ENCODE data around the gene COL19A1. TPM values are rescaled to one million over a fixed set of nuclear protein-coding genes. Genes with fewer than 3 reads are reported as not detected.
A peak's percentile ranks its signal among the peaks of the same experiment; 100 is the strongest.
"Not testable (repeated sequence)": the region's sequence is repeated elsewhere in the genome, so short reads cannot be mapped to it uniquely, and the experiment has no call there.

The COL19A1 gene
- total and polyA plus RNA-seq, 5 experiments from 2014 or later, result 0.02 to 2.1 (median 0.95) TPM; not detected in 1

GRCh38 chr6:69953491-69953890 lies 87.1 kb downstream of the COL19A1 start:
- Mint-ChIP-seq H3K27me3 (peaks cover 2 to 15% (median 6%) of the 10 kb centered on the region in 5 donors), H3K36me3 (no peaks in the 10 kb centered on the region), H3K9me3 (no peaks in the 10 kb centered on the region), H3K4me3 (no peak overlapping the region), H3K27ac (no peak overlapping the region), H3K4me1 (no peaks in the 10 kb centered on the region)
- ATAC-seq, result no peak
- POLR2A ChIA-PET, result no interaction called here
- no peak for DNase-seq

- DNase-seq (no peak), ATAC-seq (no peak)
- Mint-ChIP-seq H3K4me3 (no peak overlapping the region), H3K27ac (peak overlapping the region in 1 of 10 donors; percentile 65), H3K9me3 (no peaks in the 10 kb centered on the region), H3K36me3 (no peaks in the 10 kb centered on the region), H3K27me3 (peaks cover 2 to 13% (median 4%) of the 10 kb centered on the region in 5 donors), H3K4me1 (no peaks in the 10 kb centered on the region)
- POLR2A ChIA-PET, result no interaction called here
Measured at GRCh38 chr6:69954733-69955132, 88.4 kb downstream of the COL19A1 start.

DNA sequence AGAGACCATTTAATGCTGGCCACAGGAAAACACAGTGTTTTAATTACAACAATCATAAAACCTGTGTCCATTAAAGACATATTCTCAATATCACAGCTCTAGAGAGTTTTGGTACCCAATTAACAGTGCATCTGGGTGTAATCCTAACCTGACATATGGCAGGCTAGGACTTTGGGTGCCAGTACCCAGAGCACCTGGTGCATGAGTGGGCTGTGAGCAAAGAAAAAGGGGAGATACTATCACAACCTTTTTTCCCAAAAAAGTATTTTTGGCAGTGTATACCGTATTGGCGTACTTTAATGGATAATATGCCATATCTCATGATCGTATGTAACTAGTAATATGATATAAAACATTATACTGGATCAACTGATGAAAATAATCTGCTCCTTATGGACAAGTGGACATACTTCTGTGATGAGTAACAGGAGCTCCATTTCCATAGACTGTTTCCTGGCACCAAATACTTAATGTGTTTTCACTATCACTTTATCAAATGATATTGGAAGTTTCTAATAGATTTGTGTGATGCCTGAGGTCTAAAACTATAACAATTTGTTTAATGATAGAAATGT lies 91.7 kb downstream of the COL19A1 start:
- Mint-ChIP-seq H3K9me3 (no peaks in the 10 kb centered on the region), H3K4me1 (no peaks in the 10 kb centered on the region), H3K27ac (no peak overlapping the region), H3K36me3 (no peaks in the 10 kb centered on the region), H3K4me3 (no peak overlapping the region), H3K27me3 (peaks cover 2 to 13% (median 4%) of the 10 kb centered on the region in 5 donors)
- ATAC-seq (no peak), DNase-seq (no peak)
- POLR2A ChIA-PET, result no interaction called here

DNA sequence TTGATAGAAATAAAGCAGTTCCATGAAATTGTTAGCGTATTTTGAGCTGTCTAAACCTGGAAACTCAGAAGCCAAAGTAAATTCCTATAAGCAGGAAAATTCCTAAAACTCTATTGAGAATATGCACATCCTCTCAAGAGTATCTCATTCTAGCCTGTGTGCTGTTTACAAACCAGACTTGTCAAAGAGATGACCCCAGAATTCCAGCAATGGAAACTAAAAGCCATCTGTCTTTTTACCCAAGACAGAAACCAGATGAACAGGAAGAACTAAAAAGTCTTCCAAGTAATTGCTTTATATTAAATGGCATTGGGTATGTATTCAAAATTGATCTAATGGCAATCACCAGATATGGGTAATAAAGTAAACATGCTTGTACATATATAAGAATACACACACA lies 92.6 kb downstream of the COL19A1 start:
- H3K27ac Mint-ChIP-seq, result no peak overlapping the region
- H3K4me3 Mint-ChIP-seq, result no peak overlapping the region
- ATAC-seq, result no peak
- POLR2A ChIA-PET, result no interaction called here
- no peaks in the 10 kb centered on the region for H3K4me1 Mint-ChIP-seq
- no peak for DNase-seq
- no peaks in the 10 kb centered on the region for H3K36me3 Mint-ChIP-seq
- no peaks in the 10 kb centered on the region for H3K9me3 Mint-ChIP-seq
- peaks cover 2 to 10% (median 5%) of the 10 kb centered on the region in 5 donors for H3K27me3 Mint-ChIP-seq

GRCh38 chr6:69965974-69966373 lies 99.6 kb downstream of the COL19A1 start:
- H3K27ac Mint-ChIP-seq, H3K4me1 Mint-ChIP-seq, H3K27me3 Mint-ChIP-seq, H3K36me3 Mint-ChIP-seq, ATAC-seq, H3K4me3 Mint-ChIP-seq, POLR2A ChIA-PET, DNase-seq, H3K9me3 Mint-ChIP-seq: not testable (repeated sequence)

GRCh38 chr6:69973138-69973537 lies 106.8 kb downstream of the COL19A1 start:
- ATAC-seq, result no peak
- peaks cover 1 to 40% (median 10%) of the 10 kb centered on the region in 5 donors for H3K27me3 Mint-ChIP-seq
- DNase-seq, result no peak
- no peaks in the 10 kb centered on the region for H3K36me3 Mint-ChIP-seq
- no peak overlapping the region for H3K4me3 Mint-ChIP-seq
- POLR2A ChIA-PET, result no interaction called here
- H3K4me1 Mint-ChIP-seq, result no peaks in the 10 kb centered on the region
- no peaks in the 10 kb centered on the region for H3K9me3 Mint-ChIP-seq
- H3K27ac Mint-ChIP-seq, result no peak overlapping the region

- Mint-ChIP-seq H3K27ac (no peak overlapping the region), H3K4me1 (no peaks in the 10 kb centered on the region), H3K27me3 (peaks cover 1 to 42% (median 10%) of the 10 kb centered on the region in 5 donors), H3K36me3 (no peaks in the 10 kb centered on the region), H3K9me3 (no peaks in the 10 kb centered on the region), H3K4me3 (no peak overlapping the region)
- no peak for DNase-seq
- no peak for ATAC-seq
- POLR2A ChIA-PET, result no interaction called here
Measured at GRCh38 chr6:69973763-69974162, 107.4 kb downstream of the COL19A1 start.

DNA sequence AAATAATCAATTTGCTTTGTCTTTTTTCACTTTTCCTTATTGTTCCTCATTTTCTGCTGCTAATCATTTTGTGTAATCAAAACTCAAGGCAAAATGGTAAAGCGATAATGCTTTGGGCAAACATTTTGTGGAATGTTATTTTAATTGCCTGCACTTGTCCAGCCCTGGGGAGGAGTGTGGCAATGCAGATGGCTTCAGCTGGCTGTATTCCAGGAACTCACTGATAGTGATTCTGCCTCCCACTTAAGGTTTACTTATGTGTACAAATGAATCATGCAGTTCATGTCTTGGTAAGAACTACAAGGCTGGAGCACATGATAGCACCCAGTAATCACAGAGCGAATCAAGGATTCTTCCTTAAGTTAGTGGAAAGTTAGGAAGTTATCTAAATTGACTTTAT lies 107.8 kb downstream of the COL19A1 start:
- Mint-ChIP-seq H3K36me3 (no peaks in the 10 kb centered on the region), H3K4me1 (no peaks in the 10 kb centered on the region), H3K27ac (no peak overlapping the region), H3K9me3 (no peaks in the 10 kb centered on the region), H3K27me3 (peaks cover 1 to 42% (median 10%) of the 10 kb centered on the region in 5 donors), H3K4me3 (no peak overlapping the region)
- no peak for DNase-seq
- POLR2A ChIA-PET, result no interaction called here
- ATAC-seq, result no peak

DNA sequence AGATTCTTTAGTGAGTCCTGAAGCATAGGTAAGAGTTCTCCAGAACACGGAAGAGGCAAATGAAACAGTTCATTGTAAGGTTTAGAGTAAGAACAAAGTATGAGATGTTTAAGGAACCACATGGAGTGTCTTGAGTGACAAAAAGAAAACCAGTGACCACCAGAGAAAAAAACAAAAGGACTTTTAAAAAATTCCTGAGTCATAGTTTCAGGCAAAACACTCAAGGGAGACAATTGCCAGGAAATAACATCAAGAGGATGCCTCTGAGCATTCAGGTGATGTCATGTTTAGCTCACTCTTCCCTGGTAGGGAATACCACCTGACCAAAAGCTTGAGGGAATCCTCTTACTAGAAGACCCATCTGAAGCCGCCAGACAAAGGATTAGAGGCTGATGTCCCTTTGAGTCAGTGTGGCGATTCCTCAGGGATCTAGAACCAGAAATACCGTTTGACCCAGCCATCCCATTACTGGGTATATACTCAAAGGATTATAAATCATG lies 110.3 kb downstream of the COL19A1 start:
- Mint-ChIP-seq H3K4me3 (no peak overlapping the region), H3K9me3 (no peaks in the 10 kb centered on the region), H3K27me3 (peaks cover 1 to 38% (median 10%) of the 10 kb centered on the region in 5 donors), H3K36me3 (no peaks in the 10 kb centered on the region), H3K27ac (no peak overlapping the region), H3K4me1 (no peaks in the 10 kb centered on the region)
- DNase-seq (no peak), ATAC-seq (no peak)
- POLR2A ChIA-PET, result no interaction called here

DNA sequence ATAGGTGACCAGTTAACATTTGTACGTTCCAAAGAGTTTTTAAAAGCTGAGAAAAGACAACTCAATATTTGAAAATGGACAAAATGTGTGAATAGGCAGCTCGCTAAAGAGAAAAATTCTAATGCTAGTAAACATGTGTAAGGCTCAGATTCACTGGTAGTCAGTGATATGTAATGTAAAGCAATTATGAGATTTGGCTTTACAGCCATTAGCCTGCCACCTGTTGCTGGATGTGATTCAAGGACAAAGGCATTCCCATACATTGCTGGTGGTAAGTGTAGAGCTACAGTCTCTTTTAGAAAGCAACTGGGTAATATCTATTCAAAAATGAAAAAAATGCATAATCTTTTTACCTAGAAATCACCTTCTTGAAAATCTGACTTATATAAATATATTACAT lies 114.3 kb downstream of the COL19A1 start:
- Mint-ChIP-seq H3K36me3 (no peaks in the 10 kb centered on the region), H3K4me1 (no peaks in the 10 kb centered on the region), H3K4me3 (no peak overlapping the region), H3K9me3 (no peaks in the 10 kb centered on the region), H3K27me3 (peaks cover 3 to 22% (median 7%) of the 10 kb centered on the region in 5 donors), H3K27ac (no peak overlapping the region)
- DNase-seq (no peak), ATAC-seq (no peak)
- POLR2A ChIA-PET, result no interaction called here

- H3K4me3 Mint-ChIP-seq, result no peak overlapping the region
- no peak overlapping the region for H3K27ac Mint-ChIP-seq
- ATAC-seq (no peak), DNase-seq (no peak)
- no peaks in the 10 kb centered on the region for H3K36me3 Mint-ChIP-seq
- POLR2A ChIA-PET, result no interaction called here
- no peaks in the 10 kb centered on the region for H3K4me1 Mint-ChIP-seq
- no peaks in the 10 kb centered on the region for H3K9me3 Mint-ChIP-seq
- H3K27me3 Mint-ChIP-seq, result peaks cover 0 to 7% (median 0%) of the 10 kb centered on the region in 5 donors
Measured at GRCh38 chr6:69984506-69984905, 118.2 kb downstream of the COL19A1 start.

DNA sequence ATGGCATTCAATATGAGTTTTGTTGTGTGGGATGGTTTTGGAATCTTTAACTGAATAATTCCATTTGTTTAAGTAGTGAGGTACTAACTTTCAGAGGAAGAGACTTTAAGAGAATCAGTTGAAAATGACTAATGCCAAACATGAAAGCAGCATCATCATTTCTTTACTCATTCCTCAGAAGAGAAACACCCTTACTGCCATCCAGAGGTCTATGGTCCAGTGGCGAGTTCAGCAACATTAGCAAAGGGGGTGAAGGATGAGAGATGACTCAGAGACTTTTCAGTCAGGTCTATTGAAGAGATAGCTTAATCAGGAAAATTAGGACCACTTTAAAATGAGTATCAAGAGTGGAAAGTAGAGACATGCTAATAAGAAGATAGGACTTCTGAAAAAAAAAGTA lies 118.8 kb downstream of the COL19A1 start:
- H3K27ac Mint-ChIP-seq, result no peak overlapping the region
- no peaks in the 10 kb centered on the region for H3K9me3 Mint-ChIP-seq
- H3K27me3 Mint-ChIP-seq, result peaks cover 0 to 7% (median 0%) of the 10 kb centered on the region in 5 donors
- H3K36me3 Mint-ChIP-seq, result no peaks in the 10 kb centered on the region
- no peak overlapping the region for H3K4me3 Mint-ChIP-seq
- POLR2A ChIA-PET, result no interaction called here
- no peaks in the 10 kb centered on the region for H3K4me1 Mint-ChIP-seq
- DNase-seq, result no peak
- ATAC-seq, result no peak

DNA sequence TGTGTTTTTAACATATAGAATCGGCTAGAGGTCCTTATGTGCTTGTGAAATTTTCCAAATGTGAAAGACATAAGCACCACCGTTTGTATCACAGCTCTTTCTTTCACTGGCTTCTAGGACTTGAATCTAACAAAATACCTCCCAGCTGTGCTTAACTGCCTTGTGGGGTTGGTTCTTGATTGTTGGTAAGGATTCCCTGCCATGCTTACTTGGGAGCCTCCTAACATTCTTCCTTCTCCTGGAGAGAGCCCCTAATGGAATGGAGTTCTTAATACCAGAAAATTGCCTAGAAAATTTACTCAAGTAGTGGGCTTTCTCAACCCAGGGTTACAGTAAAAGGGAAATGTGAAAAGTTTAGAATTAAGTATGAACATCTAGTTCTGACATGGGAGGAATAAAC lies 121.2 kb downstream of the COL19A1 start:
- Mint-ChIP-seq H3K4me1 (no peaks in the 10 kb centered on the region), H3K9me3 (peaks cover 0 to 2% (median 0%) of the 10 kb centered on the region in 9 donors), H3K27ac (no peak overlapping the region), H3K36me3 (no peaks in the 10 kb centered on the region), H3K27me3 (peaks cover 0 to 8% (median 4%) of the 10 kb centered on the region in 5 donors), H3K4me3 (no peak overlapping the region)
- no peak for ATAC-seq
- POLR2A ChIA-PET, result no interaction called here
- DNase-seq, result no peak

- Mint-ChIP-seq H3K9me3 (peaks cover 0 to 2% (median 0%) of the 10 kb centered on the region in 9 donors), H3K4me3 (no peak overlapping the region), H3K27me3 (peaks cover 2 to 18% (median 9%) of the 10 kb centered on the region in 5 donors), H3K4me1 (no peaks in the 10 kb centered on the region), H3K36me3 (no peaks in the 10 kb centered on the region), H3K27ac (no peak overlapping the region)
- no peak for DNase-seq
- POLR2A ChIA-PET, result no interaction called here
- ATAC-seq, result no peak
Measured at GRCh38 chr6:69988458-69989126, 122.2 kb downstream of the COL19A1 start.
